Superior temporal gyrus (tissue), 1 donor: Measurements from ENCODE around the gene MCAM.

ENCODE experiments used
- DNase-seq: peaks from one replicate; pipeline ENCODE4 v3.0.0-alpha.2; 2016; ENCODE audit errors: extremely low spot score

The MCAM gene

DNA sequence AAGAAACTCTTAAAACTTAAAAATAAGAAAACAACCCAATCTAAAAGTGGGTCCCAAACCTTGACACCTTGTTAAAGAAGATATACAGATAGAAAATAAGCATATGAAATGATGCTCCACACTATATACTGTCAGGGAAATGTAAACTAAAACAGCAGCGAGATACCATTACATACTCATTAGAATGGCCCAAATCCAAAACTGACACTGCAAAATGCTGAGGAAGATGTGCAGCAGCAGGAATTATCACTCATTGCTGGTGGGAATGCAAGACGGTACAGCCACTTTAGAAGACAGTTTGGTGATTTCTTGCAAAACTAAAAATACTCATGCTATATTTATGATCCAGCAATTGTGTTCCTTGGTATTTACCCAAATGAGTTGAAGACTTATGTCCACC lies 12.4 kb upstream of the MCAM start:
- DNase-seq: no peak

DNA sequence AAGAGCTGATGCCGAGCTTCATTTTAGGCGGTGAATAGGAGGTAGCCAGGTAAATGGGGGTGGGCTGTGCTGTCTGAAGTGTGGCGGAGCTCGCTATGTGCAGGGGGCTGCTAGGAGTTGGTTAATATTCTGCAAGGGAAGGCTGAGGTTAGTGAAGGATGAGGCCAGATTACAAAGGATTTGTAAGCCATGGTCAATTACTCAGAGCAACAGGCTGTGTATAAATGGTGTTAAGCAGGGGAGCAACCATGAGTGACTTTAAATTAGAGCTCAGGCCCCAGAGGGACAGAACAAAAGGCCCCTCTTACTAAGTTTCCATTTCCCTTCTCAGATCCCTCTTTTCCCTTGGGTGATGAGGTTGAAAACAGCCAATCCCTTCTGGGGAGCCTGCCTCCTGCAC lies 7.3 kb upstream of the MCAM start:
- no peak for DNase-seq

DNA sequence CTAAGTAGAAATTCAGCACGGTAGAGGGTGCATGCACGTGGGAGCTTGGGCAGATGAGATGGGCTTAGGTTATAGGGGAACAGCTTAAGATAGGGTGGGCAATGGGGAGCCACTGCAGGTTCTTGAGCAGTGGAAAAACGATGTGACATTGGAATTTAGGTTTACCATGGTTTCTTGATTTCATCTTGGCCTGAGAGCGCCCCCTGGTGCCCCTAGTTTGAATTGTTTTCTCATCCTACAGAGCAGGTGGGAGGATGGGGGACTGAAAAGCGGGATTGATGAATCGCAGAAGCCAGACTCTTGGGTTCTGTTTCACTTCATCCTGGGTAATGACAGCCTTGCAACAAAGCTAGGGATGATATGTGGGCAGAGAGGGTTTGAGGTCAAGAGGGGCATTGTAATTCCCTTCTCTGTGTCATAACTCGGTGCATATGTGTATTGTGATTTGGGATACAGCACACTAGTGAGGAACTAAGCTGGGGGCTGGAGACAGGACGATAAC lies 6.7 kb upstream of the MCAM start:
- peak; percentile 92 for DNase-seq

- no peak for DNase-seq
Measured at GRCh38 chr11:119322921-119323531, 6.1 kb upstream of the MCAM start.

- DNase-seq: no peak
Measured at GRCh38 chr11:119322360-119322739, 5.4 kb upstream of the MCAM start.

DNA sequence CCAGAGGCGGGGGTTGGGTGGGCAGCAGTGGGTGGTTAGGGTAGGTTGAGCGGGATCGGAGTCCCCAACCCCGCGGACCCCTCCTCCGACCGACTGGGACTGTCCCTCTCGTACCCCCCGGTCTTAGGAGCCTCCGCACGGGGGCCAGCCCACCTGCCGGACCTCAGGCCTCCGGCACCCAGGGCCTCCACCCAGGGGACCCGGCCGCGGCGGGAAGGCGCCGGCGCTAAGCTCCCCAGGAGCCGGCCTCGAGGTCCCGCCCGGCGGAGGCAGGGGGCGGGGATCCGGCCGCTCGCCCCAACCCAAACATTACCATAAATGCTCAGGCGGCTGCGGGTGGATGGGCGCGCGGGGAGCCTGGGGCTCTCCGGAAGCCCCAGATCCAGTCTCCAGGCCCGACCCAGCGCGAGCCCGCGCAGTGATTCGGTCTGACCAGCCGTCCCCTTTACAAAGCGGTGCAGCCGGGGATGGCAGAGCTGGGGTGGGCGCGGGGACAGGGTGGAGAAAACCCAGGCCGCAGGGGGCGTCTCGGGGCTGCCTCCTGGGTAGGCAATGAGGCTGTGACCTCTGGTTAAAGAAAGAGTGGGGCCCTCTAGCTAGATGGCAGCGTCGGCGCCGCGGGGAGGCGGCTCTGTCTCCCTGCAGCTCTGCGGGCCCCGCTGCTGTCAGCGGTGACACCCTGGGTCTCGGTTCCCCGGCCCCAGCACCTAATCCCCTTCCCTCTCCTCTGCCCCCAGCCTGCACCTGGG lies 4.0 kb upstream of the MCAM start:
- peak; percentile 62 for DNase-seq

GRCh38 chr11:119320240-119320775 lies 3.4 kb upstream of the MCAM start:
- peak; percentile 71 for DNase-seq

DNA sequence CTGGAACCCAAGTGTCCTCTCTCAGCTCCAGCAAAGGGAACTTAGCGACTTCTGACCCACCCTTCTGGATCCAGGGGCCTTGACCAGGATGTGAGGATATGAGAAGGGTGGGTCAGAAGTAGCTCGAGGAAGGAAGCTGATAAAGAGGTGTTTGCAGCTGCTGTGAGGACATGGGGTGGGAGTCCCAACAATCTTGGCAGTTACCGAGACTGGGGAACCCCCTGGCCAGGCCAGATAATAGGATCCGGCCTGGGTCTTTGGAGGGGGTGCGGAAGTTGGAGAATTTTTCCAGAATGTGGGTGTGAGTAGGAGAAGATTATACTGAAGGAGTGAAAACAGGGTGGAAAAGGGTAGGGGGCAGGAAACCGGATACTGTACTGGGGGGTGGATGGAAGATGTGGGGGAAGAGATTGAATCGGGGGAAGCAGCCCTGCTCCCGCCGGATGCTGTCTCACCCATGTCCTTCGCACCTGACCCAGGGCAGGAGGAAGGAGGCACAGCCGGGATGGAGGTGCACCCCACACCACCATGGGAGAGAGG lies 2.8 kb upstream of the MCAM start:
- no peak for DNase-seq

DNA sequence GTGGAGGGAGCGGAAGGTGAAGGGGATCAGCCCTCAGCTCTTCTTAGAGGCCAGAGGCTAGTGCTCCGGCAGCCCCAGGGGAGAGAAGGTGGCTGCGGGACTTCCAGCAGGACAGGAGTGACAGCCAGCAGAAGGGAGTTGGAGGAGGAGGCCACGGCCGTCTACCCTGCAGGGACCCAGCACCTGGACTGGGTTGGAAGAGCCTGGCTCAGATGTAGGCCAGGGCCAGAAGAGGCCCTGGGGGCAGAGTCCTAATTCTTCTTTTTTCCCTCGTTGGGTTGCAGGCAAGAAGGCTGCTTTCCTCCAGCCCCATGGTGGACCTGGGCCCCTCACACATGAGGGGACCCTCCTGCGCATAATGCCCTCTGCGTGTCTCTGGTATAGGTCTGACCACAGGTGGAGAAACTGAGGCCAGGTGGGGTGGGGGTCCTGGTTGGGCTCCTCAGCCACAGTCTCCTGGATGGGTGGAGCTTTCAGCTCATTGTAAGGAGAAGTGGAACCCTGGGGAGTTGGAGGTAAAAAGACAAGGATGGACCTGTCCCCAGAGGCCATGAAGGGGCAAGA lies 2.3 kb upstream of the MCAM start:
- DNase-seq: no peak

DNA sequence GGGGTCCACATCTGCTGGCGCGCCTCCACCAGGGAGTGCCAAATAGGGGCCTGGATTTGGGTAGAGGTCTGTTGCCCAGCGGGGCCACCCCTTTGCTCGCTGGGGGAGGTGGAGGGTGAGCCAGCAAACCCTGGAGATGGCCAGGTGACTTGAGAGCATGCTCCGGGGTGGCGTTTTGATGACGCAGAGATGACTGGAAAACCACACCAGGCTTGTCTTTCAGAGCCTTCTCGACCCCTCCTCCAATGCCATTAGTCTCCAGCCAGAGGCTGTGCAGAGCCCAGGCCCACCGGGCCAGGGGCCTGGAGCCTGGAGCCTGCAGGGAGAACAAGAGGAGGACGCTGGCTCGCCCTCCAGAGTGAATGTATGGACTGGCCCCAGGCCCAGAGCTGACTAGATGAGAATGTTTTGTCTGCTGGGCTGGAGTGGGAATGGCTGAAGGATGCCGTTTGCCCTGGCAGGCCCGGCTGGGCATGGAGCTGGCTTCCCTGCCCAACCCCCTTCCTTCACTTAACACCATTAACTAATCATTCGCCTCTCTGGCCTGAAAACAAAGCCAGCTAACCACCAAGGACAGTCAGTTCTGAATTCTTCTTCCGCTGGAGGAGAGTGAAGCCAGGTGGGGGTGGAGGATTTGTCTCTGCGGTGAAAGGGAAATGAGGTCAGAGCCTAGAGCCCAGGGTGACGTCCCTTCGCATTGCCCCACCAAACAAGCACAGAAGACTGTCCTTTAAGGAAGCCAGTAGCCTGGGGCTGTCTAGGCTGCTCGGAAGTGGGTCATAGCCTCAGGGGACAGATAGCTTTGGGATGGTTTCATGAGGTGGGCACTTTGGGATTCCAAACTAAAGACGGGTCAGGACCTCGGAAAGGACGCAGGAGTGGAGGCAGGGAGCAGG lies 1.6 kb upstream of the MCAM start:
- no peak for DNase-seq

DNA sequence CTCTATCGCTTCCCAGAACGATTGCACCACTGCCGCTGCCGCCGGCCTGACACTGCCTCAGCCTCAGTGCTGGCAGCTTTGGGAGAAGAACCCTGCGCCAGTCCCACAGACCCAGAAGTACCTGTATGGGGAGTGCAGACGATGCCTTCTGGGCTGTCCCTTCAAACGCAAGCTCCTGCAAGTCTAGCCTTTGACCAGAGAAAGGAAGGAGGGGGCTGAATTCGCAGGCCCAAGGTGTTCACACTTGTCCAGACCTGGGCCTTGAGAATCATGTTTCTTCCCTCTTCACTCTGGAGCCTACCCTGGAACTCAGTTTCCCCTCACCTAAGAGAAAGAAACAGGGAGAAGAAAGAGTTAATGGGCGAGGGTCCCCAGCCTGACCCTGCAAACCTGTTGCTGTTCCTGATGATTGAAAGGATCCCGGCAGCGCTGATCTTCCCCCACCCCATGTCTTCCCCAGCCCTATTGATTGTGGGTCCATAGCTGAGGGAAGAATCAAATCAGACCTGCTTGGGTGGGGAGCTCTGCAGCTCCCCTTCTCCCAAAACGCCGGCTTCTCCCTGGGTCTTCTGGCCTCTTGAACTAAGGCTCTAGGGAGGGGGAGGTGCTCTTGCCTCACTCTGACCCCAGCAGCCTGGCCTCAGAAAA lies 786 bp upstream of the MCAM start:
- no peak for DNase-seq

DNA sequence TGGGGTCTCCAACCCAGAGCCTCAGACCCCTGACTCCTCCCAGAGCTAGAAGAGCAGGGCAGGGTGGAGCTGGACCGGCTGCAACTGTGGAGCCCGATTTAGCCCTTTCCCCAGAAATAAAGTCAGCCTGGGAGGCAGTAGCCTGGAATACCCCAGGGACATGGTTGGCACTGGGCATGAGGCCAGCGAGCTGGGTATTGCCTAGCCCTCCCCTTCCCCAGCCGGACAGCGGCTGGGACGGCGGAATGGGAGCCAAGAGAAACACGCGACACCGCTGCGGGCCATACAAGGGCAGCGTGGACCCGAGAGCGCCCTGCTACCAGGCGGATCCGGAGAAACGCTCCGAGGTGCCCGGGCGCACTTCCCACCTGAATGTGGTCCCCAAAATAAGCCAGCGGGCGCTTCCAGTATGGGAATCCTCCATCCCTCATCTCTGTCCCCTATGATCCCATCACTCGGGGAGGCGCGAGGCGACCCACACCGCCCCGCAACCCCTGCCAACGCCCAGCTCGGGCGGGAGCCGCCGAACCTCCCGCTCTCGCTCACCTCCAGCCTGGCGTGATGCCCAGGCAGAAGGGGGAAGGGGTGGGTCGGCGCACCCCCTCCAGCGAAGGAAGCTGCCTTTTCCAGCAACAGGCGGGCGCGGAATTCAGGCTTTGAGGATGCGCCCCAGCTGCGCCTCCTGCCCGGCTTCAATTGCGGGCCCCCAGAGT lies 758 bp downstream of the MCAM start:
- DNase-seq: peak; percentile 86

GRCh38 chr11:119315131-119316015 lies 1.6 kb downstream of the MCAM start:
- peak; percentile 69 for DNase-seq

- no peak for DNase-seq
Measured at GRCh38 chr11:119314726-119315125, 2.2 kb downstream of the MCAM start.

GRCh38 chr11:119310682-119311052 lies 6.3 kb downstream of the MCAM start:
- DNase-seq: no peak

GRCh38 chr11:119309953-119310681 lies 6.8 kb downstream of the MCAM start:
- no peak for DNase-seq

GRCh38 chr11:119309411-119309810 lies 7.5 kb downstream of the MCAM start:
- no peak for DNase-seq

GRCh38 chr11:119307974-119308373 lies 9.0 kb downstream of the MCAM start:
- DNase-seq: no peak

- no peak for DNase-seq
Measured at GRCh38 chr11:119307219-119307618, 9.7 kb downstream of the MCAM start.
